Spleen (tissue), 11 donors: ENCODE data around the gene TMED5. TPM values are rescaled to one million over a fixed set of nuclear protein-coding genes. Genes with fewer than 3 reads are reported as not detected.

Experiments
- DNase-seq: peaks from one replicate; pipeline ENCODE4 v3.0.0-alpha.2; 2020
- H3K27ac ChIP-seq, 8 donors: fragments of 200-600 bp; sonication (generic) in 7 of 8; 1 replicate in 4 of 8; 2 replicates in 4 of 8; pipeline versions ENCODE4 v1.5.0 to v1.8.0; 2016 to 2021; ENCODE audit warnings: inconsistent platforms in 4 of 8, mild to moderate bottlenecking in 4 of 8, moderate library complexity in 1 of 8
- H3K27me3 ChIP-seq, 7 donors: fragments of 200-600 bp; sonication (generic) in 6 of 7; replicated peaks in 1 of 7; 1 replicate in 4 of 7; 2 replicates in 3 of 7; pipeline versions ENCODE4 v1.5.0 to v1.8.0; 2016 to 2021; ENCODE audit warnings: inconsistent platforms in 3 of 7, mild to moderate bottlenecking in 1 of 7
- H3K36me3 ChIP-seq, 6 donors: fragments of 200-600 bp; sonication (generic) in 5 of 6; 1 replicate in 4 of 6; 2 replicates in 2 of 6; pipeline versions ENCODE4 v1.5.0 to v1.8.0; 2016 to 2021; ENCODE audit warnings: inconsistent platforms in 2 of 6
- H3K4me1 ChIP-seq, 6 donors: fragments of 200-600 bp; sonication (generic) in 5 of 6; 1 replicate in 3 of 6; 2 replicates in 3 of 6; pipeline versions ENCODE4 v1.5.0 to v1.8.0; 2016 to 2021; ENCODE audit warnings: inconsistent platforms in 3 of 6
- H3K4me3 ChIP-seq, 8 donors: fragments of 200-600 bp; sonication (generic) in 7 of 8; 1 replicate in 4 of 8; 2 replicates in 4 of 8; pipeline versions ENCODE4 v1.5.0 to v1.8.0; 2016 to 2021; ENCODE audit warnings: inconsistent platforms in 4 of 8, mild to moderate bottlenecking in 4 of 8, moderate library complexity in 2 of 8
- H3K9me3 ChIP-seq, 8 donors: fragments of 200-600 bp; sonication (generic) in 7 of 8; 1 replicate in 4 of 8; 2 replicates in 4 of 8; pipeline versions ENCODE4 v1.5.0 to v1.8.0; 2016 to 2021; ENCODE audit warnings: inconsistent platforms in 4 of 8
- CTCF ChIP-seq, 11 experiments: fragments of 200-600 bp in 7 of 11; fragments of 450-650 bp in 4 of 11; sonication (generic) in 4 of 11; IDR thresholded peaks in 8 of 11; conservative IDR thresholded peaks in 3 of 11; 1 replicate in 7 of 11; 2 replicates in 4 of 11; pipeline versions ENCODE4 v1.4.0 to v1.8.0; 2016 to 2021; ENCODE audit warnings: antibody characterized with exemption in 11 of 11, inconsistent platforms in 4 of 11, mild to moderate bottlenecking in 1 of 11
- POLR2A ChIP-seq, 3 donors: fragments of 450-650 bp; IDR thresholded peaks; one replicate each; pipeline ENCODE4 v1.5.1; 2017; ENCODE audit warnings: antibody characterized with exemption in 3 of 3, mild to moderate bottlenecking in 1 of 3
- POLR2AphosphoS5 ChIP-seq, 3 donors: sonication (generic); formaldehyde crosslinking; IDR thresholded peaks; one replicate each; pipeline ENCODE4 v1.5.1; 2017; ENCODE audit warnings: antibody characterized with exemption in 3 of 3
- WGBS, 5 donors: extraction: QIAGEN DNeasy Blood & Tissue Kit in 3 of 5; methylation state at CpG; one replicate each; pipeline versions ENCODE4 v1.1.5 to v1.1.7; 2013 to 2018; 5-methylcytosine and 5-hydroxymethylcytosine counted together
- intact Hi-C: fragments of 100-400 bp; cut with DNase I; formaldehyde crosslinking; loops from one replicate; pipeline ENCODE4 v1.15.0; 2023; ENCODE audit warnings: low total_unique reads
- polyA plus RNA-seq, 3 donors: library from polyadenylated mRNA; stranded (reverse); fragments of 200-250 nt; gene quantifications; one replicate each; pipeline ENCODE4 v1.2.1, GENCODE V29; 2013
- total RNA-seq, 7 donors: library from RNA; depleted of rRNA in 3 of 7; stranded (reverse); fragments of >200 nt in 3 of 7; fragmentation: NEBNext Ultra II Directional in 4 of 7; extraction: Animal tissue kit (Norgen Biotek cat#: 25700) in 4 of 7; gene quantifications; one replicate each; pipeline versions ENCODE4 v1.1.0 to v1.2.1, GENCODE V29; 2016 to 2021
- donor health status: healthy with polysubstance abuse.
- donor health status: DM: no; HTN: no; CAD: no; lungs with moderate emphysema.
- donor health status: DM: no; HTN: no; CAD: no.
- donor health status: Bipolar disorder and iron deficiency.
- donor health status: healthy.
- donor health status: DM: no; HTN: no; CAD: no.
- donor health status: DM: yes; HTN: yes; CAD: no.

TMED5 gene
- total and polyA plus RNA-seq, 10 donors: 11.1 to 102 (median 53.9) TPM

GRCh38 chr1:93219443-93219842, 39.2 kb upstream of the TMED5 start:
- no peak for TF ChIP-seq CTCF (IDR thresholded peaks at IDR 0.05 in 8 of 11, conservative IDR thresholded peaks at IDR 0.05 in 3 of 11)
- Histone ChIP-seq H3K4me1 (peaks cover 0 to 15% (median 0%) of the 10 kb centered on the region in 6 donors), H3K36me3 (peaks cover 0 to 82% (median 0%) of the 10 kb centered on the region in 6 donors), H3K4me3 (peak overlapping the region in 3 of 8 donors; percentile 8 to 51 (median 11)), H3K27me3 (no peaks in the 10 kb centered on the region), H3K27ac (peak overlapping the region in 2 of 8 donors; percentile 15), H3K9me3 (no peaks in the 10 kb centered on the region)
- no peak for DNase-seq
- WGBS, 5 donors: 49 to 63% (median 50%) methylated on average over 6 of the region's 6 CpGs
- intact Hi-C loops: no loop called here

- Histone ChIP-seq H3K9me3 (no peaks in the 10 kb centered on the region), H3K4me1 (peaks cover 0 to 15% (median 0%) of the 10 kb centered on the region in 6 donors), H3K27ac (no peak overlapping the region), H3K27me3 (no peaks in the 10 kb centered on the region), H3K4me3 (no peak overlapping the region), H3K36me3 (peaks cover 0 to 64% (median 0%) of the 10 kb centered on the region in 6 donors)
- TF ChIP-seq POLR2A (IDR thresholded peaks at IDR 0.05): no peak
- TF ChIP-seq CTCF (IDR thresholded peaks at IDR 0.05 in 8 of 11, conservative IDR thresholded peaks at IDR 0.05 in 3 of 11): no peak
- no peak for TF ChIP-seq POLR2AphosphoS5 (IDR thresholded peaks at IDR 0.05)
- intact Hi-C loops: no loop called here
- no peak for DNase-seq
- WGBS, 5 donors: 92 to 100% (median 97%) methylated on average over 2 of the region's 2 CpGs
Measured at GRCh38 chr1:93215322-93215721, 35.1 kb upstream of the TMED5 start.

GRCh38 chr1:93207211-93207610, 27.0 kb upstream of the TMED5 start:
- intact Hi-C loops: no loop called here
- TF ChIP-seq POLR2AphosphoS5 (IDR thresholded peaks at IDR 0.05) (no peak), POLR2A (IDR thresholded peaks at IDR 0.05) (no peak), CTCF (IDR thresholded peaks at IDR 0.05 in 8 of 11, conservative IDR thresholded peaks at IDR 0.05 in 3 of 11) (no peak)
- no peak overlapping the region for H3K4me3 ChIP-seq
- no peaks in the 10 kb centered on the region for H3K4me1 ChIP-seq
- no peaks in the 10 kb centered on the region for H3K9me3 ChIP-seq
- H3K27me3 ChIP-seq: no peaks in the 10 kb centered on the region
- peaks cover 0 to 65% (median 7%) of the 10 kb centered on the region in 6 donors for H3K36me3 ChIP-seq
- H3K27ac ChIP-seq: no peak overlapping the region
- DNase-seq: no peak
- WGBS, 5 donors: 88 to 94% (median 91%) methylated on average over 5 of the region's 5 CpGs

- Histone ChIP-seq H3K9me3 (no peaks in the 10 kb centered on the region), H3K4me1 (no peaks in the 10 kb centered on the region), H3K36me3 (peaks cover 0 to 71% (median 10%) of the 10 kb centered on the region in 6 donors), H3K4me3 (no peak overlapping the region), H3K27me3 (no peaks in the 10 kb centered on the region), H3K27ac (no peak overlapping the region)
- no peak for DNase-seq
- no peak for TF ChIP-seq POLR2AphosphoS5 (IDR thresholded peaks at IDR 0.05)
- intact Hi-C loops: no loop called here
Measured at GRCh38 chr1:93206567-93206954, 26.3 kb upstream of the TMED5 start.
